Right renal cortex interstitium (tissue), 3 donors: Measurements from ENCODE around the gene TTYH2. TPM values are rescaled to one million over a fixed set of nuclear protein-coding genes. Genes with fewer than 3 reads are reported as not detected.

Experiments used
- DNase-seq, 3 donors: peaks; one replicate each; pipeline ENCODE4 v3.0.0-alpha.2; 2013; ENCODE audit warnings: low read depth in 3 of 3, low spot score in 2 of 3
- polyA plus RNA-seq, 3 donors: library from polyadenylated mRNA; unstranded; fragments of 120-200 nt; gene quantifications; one replicate each; pipeline ENCODE4 v1.2.1, GENCODE V29; 2013; ENCODE audit not compliant: insufficient read length in 3 of 3

Gene TTYH2
- polyA plus RNA-seq, 3 donors, result 13.5 to 15.9 (median 15.1) TPM

DNA sequence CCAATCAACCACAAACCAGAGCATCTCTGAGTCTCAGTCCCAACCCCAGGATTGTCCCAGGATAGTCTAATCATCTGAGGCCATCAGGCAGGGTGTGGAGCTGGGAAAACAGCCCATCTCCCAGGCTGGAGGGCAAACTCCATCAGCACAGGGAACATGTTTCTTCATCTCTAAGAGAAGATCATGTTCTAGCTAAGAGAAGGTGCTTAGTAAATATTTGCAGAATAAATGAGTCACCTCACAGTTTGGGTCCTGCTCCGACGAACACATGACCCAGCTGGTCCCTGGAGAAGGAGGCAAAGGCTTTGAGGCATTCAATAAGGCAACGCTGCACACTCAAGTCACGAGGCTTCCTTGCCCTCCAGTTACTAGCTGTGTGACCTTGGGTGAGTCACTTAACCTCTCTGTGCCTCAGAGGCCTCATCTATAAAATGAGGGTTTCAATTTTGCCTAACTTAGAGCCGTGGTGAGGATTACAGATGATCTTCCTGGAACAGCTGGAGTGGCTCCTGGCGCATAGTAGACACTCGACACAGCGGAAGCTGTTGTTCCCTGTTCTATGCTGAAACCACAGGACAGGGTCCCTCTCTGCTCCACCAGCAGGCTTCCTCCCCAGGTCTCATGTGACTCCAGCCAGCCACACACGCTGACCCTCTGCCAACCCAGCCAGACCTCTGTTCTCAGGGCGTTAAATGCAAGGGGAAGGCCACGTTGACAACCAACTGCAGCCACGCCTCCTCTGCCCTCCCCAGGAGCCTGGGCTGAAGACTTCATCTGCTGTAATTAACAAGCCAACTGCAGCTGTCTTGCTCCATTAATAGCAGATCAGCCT is 20.2 kb upstream of the TTYH2 start:
- DNase-seq, result no peak

DNA sequence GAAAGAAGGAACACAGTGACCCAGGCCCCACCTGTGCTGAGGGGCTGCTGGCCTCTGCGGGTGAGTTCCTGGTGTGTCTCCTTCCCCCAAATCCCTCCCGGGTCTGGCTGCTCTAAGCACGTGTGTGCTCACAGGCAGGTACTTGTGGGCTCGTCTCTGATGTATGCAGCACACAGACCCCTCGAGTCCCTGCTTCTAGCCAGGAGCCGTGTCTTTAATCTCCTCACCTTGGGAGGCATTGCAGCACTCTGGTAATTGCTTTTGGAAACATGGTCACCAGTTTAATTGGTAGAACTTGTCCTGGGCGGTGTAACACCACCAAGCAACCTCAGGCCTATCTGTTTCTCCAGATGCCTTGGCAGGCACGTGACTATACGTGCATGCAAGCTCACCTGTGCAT is 18.7 kb upstream of the TTYH2 start:
- no peak for DNase-seq

DNA sequence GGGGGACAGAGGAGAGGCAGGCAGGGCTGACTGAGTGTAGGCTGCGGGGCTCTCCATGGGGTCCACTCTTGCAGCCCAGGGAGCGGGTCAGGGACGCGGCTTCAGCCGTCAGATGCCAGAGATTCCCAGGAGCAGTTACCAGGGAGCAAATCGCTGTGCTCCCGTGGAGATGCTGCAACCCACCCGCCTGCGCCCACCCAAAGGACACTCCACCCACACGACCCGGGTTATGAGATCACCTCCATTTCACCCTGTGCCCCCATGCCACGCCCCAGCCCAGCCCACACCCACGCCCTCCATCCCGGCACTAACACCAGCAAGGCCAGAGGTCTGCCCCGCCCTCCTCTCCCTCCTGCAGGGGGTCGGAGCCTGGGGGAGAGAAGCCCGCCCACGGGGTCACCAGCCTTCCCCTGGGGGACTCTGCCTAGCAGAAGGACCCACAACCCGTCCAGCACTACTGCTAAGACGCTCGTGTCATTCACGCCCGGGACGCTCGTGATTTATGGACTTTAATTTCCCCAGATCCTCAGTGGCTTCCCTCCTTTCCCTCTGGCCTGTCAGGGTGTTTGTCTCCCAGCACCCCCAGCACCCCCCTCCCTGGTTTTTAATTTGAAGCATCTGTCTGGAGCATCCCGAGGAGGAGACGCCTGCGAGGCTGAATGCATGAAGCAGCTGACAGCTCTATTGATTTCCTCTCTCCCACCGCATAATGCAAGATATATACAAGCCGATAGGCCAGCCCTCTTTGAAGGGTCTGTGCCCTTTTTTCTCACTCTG is 16.6 kb upstream of the TTYH2 start:
- no peak for DNase-seq

DNA sequence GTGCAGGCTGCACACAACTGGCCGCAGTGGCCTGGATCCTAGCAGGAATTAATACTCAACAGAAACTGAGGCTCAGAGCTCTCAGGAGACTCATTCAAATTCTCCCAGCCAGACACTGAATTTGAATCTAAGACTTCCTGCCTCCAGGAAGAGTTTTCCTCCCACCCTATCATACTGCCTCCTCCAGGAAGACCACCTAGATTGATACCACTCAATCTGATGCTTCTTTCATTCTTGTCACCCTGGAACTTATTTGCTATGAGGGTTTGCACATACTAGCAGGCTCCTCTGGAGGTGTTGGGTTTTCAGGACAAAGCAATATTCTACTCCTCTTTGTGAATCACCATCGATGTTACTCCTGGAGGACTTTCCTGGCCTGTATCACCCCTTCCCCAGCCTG is 15.6 kb upstream of the TTYH2 start:
- no peak for DNase-seq

DNA sequence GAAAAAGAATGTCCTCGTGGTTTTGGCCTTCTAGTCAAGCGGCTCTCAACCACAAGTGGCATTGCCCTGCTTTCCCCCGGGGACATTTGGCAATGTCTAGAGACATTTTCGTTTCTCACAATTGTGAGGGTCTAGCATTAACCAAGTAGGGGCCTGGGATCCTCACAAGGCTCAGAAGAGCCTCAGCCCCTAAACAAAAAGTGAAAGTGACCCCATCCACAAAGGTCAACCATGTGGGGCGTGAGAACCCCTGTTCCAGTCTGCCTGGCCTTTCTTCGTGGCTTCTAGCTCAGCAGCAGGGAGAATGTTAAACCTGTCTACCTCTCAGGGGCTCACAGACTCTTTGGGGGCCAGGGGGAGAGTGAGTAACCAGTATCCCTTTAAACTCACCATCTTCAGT is 14.7 kb upstream of the TTYH2 start:
- DNase-seq, result no peak

DNA sequence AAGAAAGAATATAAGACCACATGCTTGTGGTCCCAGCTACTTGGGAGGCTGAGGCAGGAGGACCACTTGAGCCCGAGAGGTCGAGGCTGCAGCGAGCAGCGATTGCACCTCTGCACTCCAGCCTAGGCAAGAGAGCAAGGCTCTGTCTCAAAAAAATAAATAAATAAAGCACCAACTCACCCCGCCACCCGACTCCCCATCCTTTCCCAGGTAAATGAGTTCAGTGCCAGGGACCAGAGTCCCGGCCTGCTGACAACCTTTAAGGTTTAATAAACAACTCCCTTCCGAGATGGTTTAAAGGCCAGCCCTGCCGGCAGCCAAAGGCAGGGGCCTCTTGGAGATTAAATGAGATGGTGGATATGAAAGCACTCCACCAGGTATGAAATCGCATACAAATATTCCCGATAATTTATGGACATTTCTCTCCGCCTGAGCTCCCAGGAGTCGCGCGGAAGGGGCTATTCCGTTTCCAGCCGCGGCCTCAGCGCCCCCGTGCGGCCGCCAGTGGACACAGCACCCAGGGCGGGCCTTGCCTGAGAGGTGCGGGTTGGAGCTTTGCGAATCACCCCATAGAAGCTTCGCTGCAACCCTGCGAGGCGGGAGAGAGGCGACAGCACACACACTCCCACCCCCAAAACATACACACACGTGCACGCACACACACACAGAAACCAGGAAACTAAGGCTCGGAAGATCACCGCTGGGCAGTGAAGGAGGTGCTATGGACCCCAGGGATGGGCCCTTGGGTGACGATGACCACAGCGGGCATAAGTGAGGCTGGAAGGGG is 13.9 kb upstream of the TTYH2 start:
- no peak for DNase-seq

DNA sequence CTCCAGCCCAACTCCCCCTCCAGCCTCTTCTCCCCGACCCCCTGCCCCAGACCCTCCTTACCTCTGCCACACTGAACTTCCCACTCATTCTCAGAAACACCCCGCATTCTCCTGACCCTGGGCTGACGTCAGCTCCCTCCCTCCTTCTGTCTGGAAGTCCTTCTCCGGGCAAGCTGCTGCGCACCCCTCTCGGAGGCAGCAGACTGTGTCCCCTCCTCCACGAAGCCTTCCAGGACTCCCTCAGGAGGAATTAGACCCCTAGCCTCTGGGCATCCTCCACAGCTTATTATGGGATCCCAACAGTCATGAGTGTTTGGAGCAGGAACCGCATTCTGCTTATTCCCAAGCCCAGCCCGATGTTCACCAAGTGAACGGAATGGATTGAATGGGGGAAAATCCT is 13.3 kb upstream of the TTYH2 start:
- DNase-seq, result no peak

DNA sequence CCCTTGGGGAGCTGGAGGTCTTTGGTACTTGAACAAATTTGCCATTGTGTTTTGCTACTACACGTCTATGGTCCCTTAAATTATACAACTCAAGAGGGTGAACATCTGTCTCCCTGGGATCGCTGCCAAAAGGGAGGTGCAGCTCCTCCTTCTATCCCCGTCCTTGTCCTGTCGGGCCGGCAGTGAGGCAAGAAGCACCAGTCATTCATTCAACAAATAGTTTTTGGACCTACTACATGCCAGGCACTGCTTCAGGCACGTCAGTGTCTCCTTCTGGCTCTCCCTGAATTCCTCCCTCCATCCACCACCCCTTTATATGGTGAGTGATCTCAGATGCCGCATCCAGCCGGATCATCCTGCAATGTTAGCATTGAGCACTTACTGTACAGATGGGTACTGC is 12.1 kb upstream of the TTYH2 start:
- no peak for DNase-seq

DNA sequence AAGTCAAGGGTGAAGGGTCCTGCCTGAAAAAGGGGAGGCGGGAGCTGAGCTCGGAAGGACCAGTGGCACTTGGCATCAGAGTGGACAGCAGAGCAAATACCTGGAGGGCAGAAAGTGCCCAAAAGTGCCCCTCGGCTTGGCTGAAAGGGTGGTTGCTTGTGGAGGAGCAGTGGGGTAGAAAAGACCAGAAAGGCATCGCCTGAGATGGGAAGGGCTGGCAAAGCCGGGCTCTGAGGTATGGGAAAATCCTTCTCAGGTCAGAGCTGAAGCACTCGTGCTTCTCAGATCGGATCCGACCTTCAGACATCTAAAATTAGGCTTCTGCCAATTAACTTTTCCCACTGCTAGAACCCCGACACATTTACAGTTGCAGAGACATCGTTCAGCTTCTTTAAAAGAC is 11.4 kb upstream of the TTYH2 start:
- DNase-seq, result no peak

DNA sequence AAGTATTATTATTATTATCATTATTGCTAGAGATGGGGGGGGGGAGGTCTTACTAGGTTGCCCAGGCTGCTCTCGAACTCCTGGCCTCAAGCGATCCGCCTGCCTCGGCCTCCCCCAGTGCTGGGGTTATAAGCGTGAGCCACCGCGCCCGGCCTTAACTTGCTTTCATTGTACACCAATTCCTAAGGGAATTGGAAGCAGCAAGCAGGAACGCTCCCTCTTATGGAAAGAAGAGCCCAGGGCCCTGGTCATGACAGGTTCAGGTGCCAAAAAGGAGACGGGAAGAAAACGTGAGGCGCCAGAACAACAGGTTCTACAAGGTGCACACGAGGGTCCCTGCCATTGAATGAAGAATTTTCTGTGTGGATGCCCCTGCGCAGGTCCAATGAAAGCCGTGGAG is 10.4 kb upstream of the TTYH2 start:
- DNase-seq, result no peak

DNA sequence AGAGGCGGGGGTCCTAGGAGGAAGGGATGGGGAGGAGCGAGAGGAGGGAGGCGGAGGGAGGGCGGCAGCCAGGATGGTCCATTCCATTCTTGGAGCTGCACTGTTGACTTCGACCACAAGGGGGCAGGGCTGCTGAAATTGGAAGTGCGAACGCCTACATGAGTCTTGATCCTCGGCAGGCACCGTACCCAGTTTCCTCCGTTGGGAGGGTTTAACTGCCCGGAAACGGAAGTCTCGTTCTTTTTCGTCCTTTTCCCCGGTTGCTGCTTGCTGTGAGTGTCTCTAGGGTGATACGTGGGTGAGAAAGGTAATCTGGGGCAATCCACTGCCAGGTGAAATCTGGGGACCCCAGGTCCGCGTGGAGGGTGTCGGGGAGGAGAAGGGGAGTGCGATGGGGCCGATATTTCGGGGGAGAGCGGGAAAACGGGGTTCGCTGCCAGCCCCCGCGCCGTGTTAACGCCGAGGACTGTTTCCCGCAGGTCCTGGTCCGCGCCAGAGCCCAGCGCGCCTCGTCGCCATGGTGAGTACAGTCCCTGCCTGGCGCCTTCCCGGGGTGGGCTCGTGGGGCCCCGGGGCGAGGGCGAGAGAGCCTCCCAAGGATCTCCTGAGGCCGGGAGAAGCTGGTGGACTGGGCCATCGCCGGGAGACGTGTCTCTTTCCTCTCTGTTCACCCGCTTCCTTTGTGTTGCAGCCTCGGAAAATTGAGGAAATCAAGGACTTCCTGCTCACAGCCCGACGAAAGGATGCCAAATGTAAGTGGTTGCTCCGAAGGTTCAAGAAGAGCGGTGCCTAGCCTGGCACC is 9.7 kb upstream of the TTYH2 start, which contains the start of gene RPL38:
Gene RPL38 (plus strand): TSS at position 240 of the 802 bp plus-strand sequence. CDS start 278 bp downstream, at position 518.
- DNase-seq, result peak; percentile 97 to 98 (median 98)

DNA sequence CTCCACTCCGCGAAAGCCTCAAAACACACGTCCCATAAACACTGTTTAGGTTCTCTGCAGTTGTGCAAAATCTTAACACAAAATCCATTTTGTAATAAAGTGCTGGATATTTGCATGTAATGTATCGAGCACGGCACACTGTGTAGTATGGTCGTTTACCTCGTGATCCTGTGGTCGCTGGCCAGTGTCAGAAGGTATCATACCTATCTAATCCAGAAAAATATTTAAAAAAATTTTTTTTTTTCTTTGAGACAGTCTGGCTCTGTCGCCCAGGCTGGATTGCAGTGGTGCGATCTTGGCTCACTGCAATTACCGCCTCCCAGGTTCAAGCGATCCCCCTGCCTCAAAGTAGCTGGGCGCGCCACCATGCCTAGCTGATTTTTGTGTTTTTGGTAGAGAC is 8.9 kb upstream of the TTYH2 start:
- no peak for DNase-seq

DNA sequence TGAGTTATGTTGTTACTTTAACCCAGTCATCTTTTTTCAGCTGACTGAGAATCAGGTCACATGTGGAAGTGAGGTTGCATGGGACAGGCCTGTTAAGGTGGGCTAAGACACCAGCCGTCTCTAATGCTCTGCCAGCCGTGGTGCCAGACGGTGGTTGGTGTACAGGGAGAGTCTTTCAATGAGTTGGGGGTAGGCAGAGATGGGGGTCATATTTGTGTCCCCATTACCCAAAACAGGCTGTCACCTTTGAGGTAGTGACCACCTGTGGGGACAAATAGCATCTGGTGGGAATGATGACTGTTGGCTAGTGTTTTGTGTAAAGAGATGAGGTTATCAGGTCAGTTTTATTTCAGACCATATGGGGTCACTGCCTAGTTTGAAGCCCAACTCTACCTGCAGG is 8.1 kb upstream of the TTYH2 start:
- DNase-seq, result no peak

DNA sequence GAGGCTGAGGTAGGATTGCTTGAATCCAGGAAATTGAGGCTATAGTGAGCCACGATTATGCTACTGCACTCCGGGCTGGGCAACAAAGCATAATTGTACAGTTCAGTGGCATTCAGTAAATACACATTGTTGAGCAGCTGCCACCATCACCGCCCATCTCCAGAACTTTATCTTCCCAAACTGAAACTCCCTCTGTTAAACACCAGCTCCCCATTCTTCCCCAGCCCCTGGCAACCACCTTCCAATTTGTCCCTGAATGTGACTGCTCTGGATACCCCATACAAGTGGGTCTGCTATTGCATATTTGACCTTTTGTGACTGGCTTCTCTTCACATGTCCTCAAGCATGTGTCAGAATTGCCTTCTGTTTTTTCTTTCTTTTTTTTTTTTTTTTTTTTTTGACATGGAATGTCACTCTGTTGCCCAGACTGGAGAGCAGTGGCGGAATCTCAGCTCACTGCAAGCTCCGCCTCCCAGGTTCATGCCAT is 7.0 kb upstream of the TTYH2 start:
- DNase-seq, result no peak

DNA sequence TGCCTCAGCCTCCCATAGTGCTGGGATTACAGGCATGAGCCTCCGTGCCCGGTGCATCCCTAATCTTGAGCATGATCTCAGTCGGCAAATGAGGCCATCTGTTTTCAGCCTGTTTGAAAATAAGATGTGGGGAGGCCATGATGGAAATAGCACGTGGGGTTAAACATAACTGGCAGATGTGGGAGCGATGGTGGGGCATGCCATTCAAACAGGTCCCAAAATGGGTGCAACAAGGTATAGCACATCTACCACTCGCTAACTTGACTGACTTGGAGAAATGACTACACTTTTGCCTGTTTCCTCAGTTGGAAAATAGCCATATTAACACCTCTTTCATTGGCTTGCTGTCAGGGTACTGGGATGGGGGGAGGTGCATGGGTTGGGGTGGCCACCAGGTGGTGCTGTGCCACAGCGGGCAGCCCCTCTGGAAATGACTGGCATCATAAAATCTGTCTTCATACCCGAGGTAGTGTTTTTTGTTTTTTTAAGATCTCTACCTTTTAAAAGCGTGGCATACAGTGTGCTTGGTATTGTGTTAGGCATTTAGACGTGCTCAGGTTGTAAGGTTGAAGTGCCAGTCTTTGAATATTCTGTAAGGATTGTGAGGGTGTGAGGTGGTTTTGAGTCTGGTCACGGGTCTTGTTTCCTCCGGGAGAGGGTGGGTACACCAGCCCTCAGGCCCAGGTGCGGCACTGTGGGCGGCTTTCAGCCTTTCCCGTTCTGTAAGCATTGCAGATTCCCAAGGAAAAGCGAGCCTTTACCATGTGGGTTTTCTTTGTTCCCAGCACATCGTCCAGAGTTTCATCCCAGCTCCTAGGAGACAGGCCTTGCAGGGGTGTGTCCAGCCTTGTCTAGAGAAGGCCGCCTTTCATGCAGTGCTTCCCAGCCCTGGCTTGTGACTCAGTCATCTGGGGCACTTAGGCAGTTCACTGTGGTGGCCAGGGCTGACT is 2.9 kb upstream of the TTYH2 start:
- no peak for DNase-seq

DNA sequence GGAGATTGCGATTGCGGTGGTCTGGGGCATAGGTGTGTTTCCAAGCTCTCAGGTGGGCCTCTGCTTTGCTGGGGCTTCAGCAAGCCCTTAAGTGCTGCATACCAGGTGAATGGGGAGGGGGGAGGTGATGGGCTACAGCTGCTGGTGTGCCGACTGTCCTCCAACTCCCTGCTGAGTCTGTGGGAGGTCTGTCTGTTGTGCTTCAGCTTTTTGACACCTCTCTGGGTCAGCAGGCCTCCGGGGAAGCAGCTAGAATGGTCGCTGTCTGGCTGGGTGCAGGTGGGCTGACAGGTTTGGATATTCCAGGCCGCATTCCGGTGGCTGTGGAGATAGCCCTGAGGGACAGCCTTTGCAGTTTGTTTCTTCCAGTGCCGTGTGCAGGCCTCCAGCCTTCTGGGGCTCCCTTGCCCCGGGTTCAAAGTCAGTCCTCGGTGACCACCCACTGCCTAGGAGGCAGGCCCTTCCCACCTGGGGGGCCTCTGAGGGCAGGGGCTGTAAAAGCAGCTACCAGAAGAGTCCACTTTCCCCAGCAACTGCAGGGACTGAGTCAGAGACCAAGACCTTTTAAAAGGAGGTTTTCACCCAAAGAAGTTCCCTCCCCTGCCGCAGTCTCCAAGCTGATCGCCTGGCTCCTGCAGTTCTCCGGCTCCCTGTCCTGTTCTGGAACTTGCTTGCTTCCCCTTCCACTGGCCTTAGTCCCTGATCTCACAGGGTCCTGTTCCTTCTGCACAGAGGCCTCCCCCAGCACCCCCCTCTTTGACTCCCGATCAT is 2.0 kb upstream of the TTYH2 start:
- no peak for DNase-seq

DNA sequence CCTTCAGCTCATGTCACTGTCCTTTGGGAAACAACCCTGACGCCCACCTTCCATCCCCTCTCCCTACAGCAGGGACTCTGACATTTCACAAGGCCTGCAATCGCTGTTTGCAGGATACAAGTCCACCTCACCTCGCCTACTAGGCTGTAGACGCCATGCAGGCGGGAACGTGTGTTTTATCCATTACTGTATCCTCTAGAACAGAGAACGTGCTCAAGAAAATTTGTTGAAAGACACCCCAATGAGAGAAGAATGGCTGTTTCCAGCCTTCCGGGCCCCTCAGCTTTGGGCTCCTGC is 1.5 kb upstream of the TTYH2 start:
- no peak for DNase-seq

DNA sequence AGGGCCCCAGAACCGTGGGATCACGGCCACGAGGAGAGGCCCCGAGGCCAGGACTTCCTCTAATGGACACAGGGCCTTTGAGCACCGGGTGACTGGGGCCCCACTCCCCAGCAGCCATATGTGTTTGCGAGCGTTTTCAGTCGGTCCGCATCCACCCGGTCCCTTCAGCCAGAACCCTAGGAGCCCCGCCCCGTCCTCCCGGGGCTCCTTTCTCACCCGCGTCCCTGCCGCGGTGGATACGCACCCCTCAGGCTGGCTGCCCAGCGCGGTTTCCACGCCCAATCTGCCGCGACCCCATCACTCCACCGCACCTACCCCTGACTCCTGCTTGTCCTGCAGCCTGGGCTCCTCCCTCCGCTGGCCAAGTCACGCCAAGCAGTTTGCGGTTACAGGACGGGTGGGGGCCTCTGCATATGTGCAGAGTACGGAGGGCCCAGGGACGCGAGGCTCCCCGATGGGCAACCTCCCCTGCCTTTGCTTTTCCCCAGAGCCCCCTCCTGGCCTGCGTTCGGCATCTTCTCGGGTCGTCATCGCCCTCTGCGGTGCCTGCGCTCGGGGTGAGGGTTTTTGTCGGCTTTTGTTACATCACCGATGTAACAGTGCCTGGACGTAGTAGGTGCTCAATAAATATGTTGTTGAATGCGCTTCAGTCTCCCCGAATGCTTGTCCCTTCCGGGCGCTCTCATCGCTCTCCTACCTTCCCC is 1.0 kb upstream of the TTYH2 start:
- no peak for DNase-seq
